Skin of body (tissue), 2 donors: ENCODE results near the gene FAH. TPM values are rescaled to one million over a fixed set of nuclear protein-coding genes. Genes with fewer than 3 reads are reported as not detected.
"Not testable (repeated sequence)": the region's sequence is repeated elsewhere in the genome, so short reads cannot be mapped to it uniquely, and the experiment has no call there.

Source experiments
- DNase-seq: peaks from one replicate; lab custom pipeline; 2025; lab: John Stamatoyannopoulos, UW
- total RNA-seq: library from RNA; depleted of rRNA; stranded (reverse); fragments of >200 nt; gene quantifications from one replicate; pipeline ENCODE4 v1.2.3, GENCODE V29; 2014

Gene FAH
- total RNA-seq, 1 donor from 2014 or later: 17.9 TPM

- no peak for DNase-seq
Observed at GRCh38 chr15:80151576-80151975, 1.2 kb upstream of the FAH start.

- peak; percentile 59 for DNase-seq
Observed at GRCh38 chr15:80152180-80152895, 461 bp upstream of the FAH start.

GRCh38 chr15:80153900-80154299, 1.1 kb downstream of the FAH start:
- DNase-seq: no peak

GRCh38 chr15:80154336-80154735, 1.5 kb downstream of the FAH start:
- no peak for DNase-seq

GRCh38 chr15:80155001-80155377, 2.2 kb downstream of the FAH start:
- no peak for DNase-seq

GRCh38 chr15:80155378-80156175, 2.8 kb downstream of the FAH start:
- not testable (repeated sequence) for DNase-seq

GRCh38 chr15:80156176-80156720, 3.4 kb downstream of the FAH start:
- DNase-seq: no peak

GRCh38 chr15:80157215-80157614, 4.4 kb downstream of the FAH start:
- DNase-seq: no peak

GRCh38 chr15:80159301-80159700, 6.5 kb downstream of the FAH start:
- no peak for DNase-seq

- no peak for DNase-seq
Observed at GRCh38 chr15:80159811-80160569, 7.2 kb downstream of the FAH start.

GRCh38 chr15:80160570-80161156, 7.9 kb downstream of the FAH start:
- no peak for DNase-seq

- DNase-seq: no peak
Observed at GRCh38 chr15:80161468-80162016, 8.7 kb downstream of the FAH start.

- DNase-seq: no peak
Observed at GRCh38 chr15:80162059-80162554, 9.3 kb downstream of the FAH start.

- no peak for DNase-seq
Observed at GRCh38 chr15:80163217-80163616, 10.4 kb downstream of the FAH start.

GRCh38 chr15:80163897-80164296, 11.1 kb downstream of the FAH start:
- no peak for DNase-seq

GRCh38 chr15:80167936-80168335, 15.1 kb downstream of the FAH start:
- DNase-seq: no peak

- DNase-seq: no peak
Observed at GRCh38 chr15:80168421-80168820, 15.6 kb downstream of the FAH start.

GRCh38 chr15:80169768-80170357, 17.1 kb downstream of the FAH start:
- DNase-seq: no peak

- DNase-seq: no peak
Observed at GRCh38 chr15:80170596-80170995, 17.8 kb downstream of the FAH start.

GRCh38 chr15:80171787-80172186, 19.0 kb downstream of the FAH start:
- no peak for DNase-seq

GRCh38 chr15:80172401-80172800, 19.6 kb downstream of the FAH start:
- no peak for DNase-seq
